Right cardiac atrium (tissue), 5 donors: ENCODE results near the gene PPP1R12B. TPM values are rescaled to one million over a fixed set of nuclear protein-coding genes. Genes with fewer than 3 reads are reported as not detected.
"Not testable (repeated sequence)": the region's sequence is repeated elsewhere in the genome, so short reads cannot be mapped to it uniquely, and the experiment has no call there.

ENCODE experiments used
- ATAC-seq, 2 donors: fragments of 200-7000 bp; cut with Tn5 transposase; one replicate each; pipeline versions ENCODE4 v1.8.0 to v1.9.1; 2020; ENCODE audit warnings: moderate library complexity in 2 of 2, mild to moderate bottlenecking in 1 of 2
- DNase-seq, 3 donors: peaks; one replicate each; pipeline ENCODE4 v3.0.0-alpha.2; 2020
- H3K27ac ChIP-seq: one replicate; pipeline ENCODE4 v1.5.1; 2013; ENCODE audit warnings: mild to moderate bottlenecking, low read length, control low read depth, moderate library complexity
- H3K27me3 ChIP-seq: one replicate; pipeline ENCODE4 v1.6.1; 2013; ENCODE audit not compliant: control insufficient read depth, insufficient read depth
- H3K4me1 ChIP-seq: one replicate; pipeline ENCODE4 v1.6.1; 2013; ENCODE audit warnings: low read length; ENCODE audit not compliant: control insufficient read depth, insufficient read depth
- H3K4me3 ChIP-seq: one replicate; pipeline ENCODE4 v1.5.1; 2013; ENCODE audit warnings: low read length, control low read depth
- H3K9me3 ChIP-seq: one replicate; pipeline ENCODE4 v1.6.1; 2013; ENCODE audit warnings: low read length; ENCODE audit not compliant: control insufficient read depth
- WGBS: extraction: QIAGEN DNeasy Blood & Tissue Kit; methylation state at CpG from one replicate; pipeline ENCODE4 v1.1.7; 2013; 5-methylcytosine and 5-hydroxymethylcytosine counted together
- intact Hi-C, 4 donors: fragments of 100-400 bp; cut with DNase I; formaldehyde crosslinking; loops; one replicate each; pipeline versions ENCODE4 v1.11.0 to v1.14.0; 2022 to 2023
- polyA plus RNA-seq: library from polyadenylated mRNA; stranded (reverse); fragments of 200-250 nt; gene quantifications from one replicate; pipeline ENCODE4 v1.2.3, GENCODE V29; 2013
- total RNA-seq, 4 donors: library from RNA; stranded (reverse); fragmentation: NEBNext Ultra II Directional; extraction: Animal tissue kit (Norgen Biotek cat#: 25700); gene quantifications; one replicate each; pipeline ENCODE4 v1.2.1, GENCODE V29; 2021
- donor health status: healthy with polysubstance abuse.
- donor health status: DM: no; HTN: yes; CAD: no.
- donor health status: DM: no; HTN: no; CAD: no.
- donor health status: DM: no; HTN: yes; CAD: no; lungs with severe emphysema.
- donor health status: DM: yes; HTN: yes; CAD: no.

The PPP1R12B gene
- total and polyA plus RNA-seq, 5 donors, result 182 to 741 (median 592) TPM

GRCh38 chr1:202405928-202406327 lies 57.4 kb downstream of the PPP1R12B start:
- WGBS, result 94% methylated on average over 1 of the region's 1 CpG
- Histone ChIP-seq H3K4me1 (peaks cover 2% of the 10 kb centered on the region), H3K4me3 (no peak overlapping the region), H3K27ac (peak overlapping the region; percentile 81), H3K27me3 (no peaks in the 10 kb centered on the region), H3K9me3 (no peaks in the 10 kb centered on the region)
- intact Hi-C loops, result loop anchor here in 1 of 4 donors (10.0 kb wide), 1 partner anchor 51 kb away; no protein-coding TSS in a partner anchor
- DNase-seq, result no peak
- peak in 1 of 2 donors; percentile 30 for ATAC-seq

DNA sequence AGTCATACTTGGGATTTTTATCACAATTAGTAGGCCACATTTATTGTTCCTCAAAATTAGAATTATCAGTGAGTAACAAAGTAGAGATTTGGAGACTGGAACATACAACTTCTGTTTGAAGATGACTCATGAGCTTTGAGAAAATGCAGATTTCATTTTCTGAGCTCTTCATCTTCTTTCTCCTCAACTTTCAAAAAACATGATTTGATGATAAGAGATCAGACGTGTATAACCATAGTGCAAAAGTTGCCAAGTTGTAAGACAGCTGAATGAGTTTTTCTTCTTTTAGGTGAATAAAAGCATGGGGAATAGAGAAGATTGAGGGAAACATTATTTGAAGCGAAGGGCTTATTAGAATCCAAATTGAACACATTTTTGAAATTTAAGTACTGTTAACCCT lies 58.4 kb downstream of the PPP1R12B start:
- intact Hi-C loops, result loop anchor here in 1 of 4 donors (10.0 kb wide), 1 partner anchor 52 kb away; no protein-coding TSS in a partner anchor
- not testable (repeated sequence) for H3K4me1 ChIP-seq, H3K4me3 ChIP-seq, DNase-seq, H3K9me3 ChIP-seq, H3K27me3 ChIP-seq, ATAC-seq, H3K27ac ChIP-seq
- 54% methylated on average over 2 of the region's 2 CpGs for WGBS

GRCh38 chr1:202407378-202407777 lies 58.9 kb downstream of the PPP1R12B start:
- peak; percentile 72 to 82 for ATAC-seq
- not testable (repeated sequence) for H3K27me3 ChIP-seq, H3K27ac ChIP-seq, H3K9me3 ChIP-seq, H3K4me3 ChIP-seq, H3K4me1 ChIP-seq
- 60% methylated on average over 2 of the region's 2 CpGs for WGBS
- intact Hi-C loops, result loop anchor here in 1 of 4 donors (10.0 kb wide), 1 partner anchor 53 kb away; no protein-coding TSS in a partner anchor
- peak in 1 of 3 donors; percentile 22 for DNase-seq

- H3K4me3 ChIP-seq, H3K9me3 ChIP-seq, H3K27me3 ChIP-seq, intact Hi-C loops, H3K4me1 ChIP-seq, DNase-seq: not testable (repeated sequence)
- 63% methylated on average over 2 of the region's 2 CpGs for WGBS
- ATAC-seq, result peak; percentile 52 to 55
- H3K27ac ChIP-seq, result peak overlapping the region; percentile 75
Measured at GRCh38 chr1:202410251-202410650, 61.8 kb downstream of the PPP1R12B start.

DNA sequence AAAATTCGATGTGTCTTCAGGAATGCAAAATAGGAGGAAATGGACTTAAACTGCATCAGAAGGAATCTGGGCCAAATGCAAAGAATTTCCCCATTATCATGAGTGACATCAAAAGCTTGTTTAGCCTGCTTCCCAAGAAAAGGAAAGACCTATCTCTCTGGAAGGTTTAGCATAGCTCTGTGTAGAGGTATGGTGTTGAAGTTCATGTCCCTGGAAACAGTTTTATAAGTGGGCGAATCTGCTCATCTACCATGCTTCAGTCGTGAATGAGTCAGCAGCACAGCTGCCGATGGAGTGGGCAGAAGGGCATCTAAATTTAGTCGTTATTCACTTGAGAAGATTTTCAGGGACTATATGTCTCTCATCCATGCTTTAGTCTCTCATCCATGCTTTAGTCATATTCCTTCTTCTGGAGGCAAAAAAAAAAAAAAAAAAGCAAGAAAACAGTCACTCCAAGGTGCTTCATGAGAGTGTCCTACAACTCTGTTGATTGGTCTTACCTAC lies 62.4 kb downstream of the PPP1R12B start:
- 34% methylated on average over 5 of the region's 5 CpGs for WGBS
- H3K4me3 ChIP-seq, H3K27me3 ChIP-seq, H3K9me3 ChIP-seq, DNase-seq, intact Hi-C loops, H3K4me1 ChIP-seq: not testable (repeated sequence)
- H3K27ac ChIP-seq, result peak overlapping the region; percentile 45
- ATAC-seq, result peak; percentile 65 to 67

DNA sequence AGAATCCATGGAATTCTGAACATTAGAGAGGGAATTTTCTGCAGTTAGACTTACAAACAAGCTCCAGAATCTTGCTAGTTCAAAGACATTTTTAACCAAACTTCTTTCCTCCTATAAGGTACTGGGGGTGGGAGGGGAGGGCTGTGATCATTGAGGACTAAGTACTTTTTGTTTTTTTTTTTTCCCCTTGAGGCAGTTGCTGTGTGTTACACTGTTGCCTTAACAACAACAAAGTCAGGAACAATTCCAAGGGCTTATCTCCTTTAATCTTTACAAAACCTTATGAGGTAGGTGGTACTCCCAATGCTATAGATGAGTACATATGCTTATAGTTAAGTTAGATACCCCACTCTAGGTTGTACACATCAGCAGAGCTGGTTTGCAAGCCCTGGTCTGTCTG lies 62.9 kb downstream of the PPP1R12B start:
- Histone ChIP-seq H3K27ac (peak overlapping the region; percentile 72), H3K4me1 (peaks cover 1% of the 10 kb centered on the region), H3K27me3 (no peaks in the 10 kb centered on the region), H3K9me3 (no peaks in the 10 kb centered on the region), H3K4me3 (no peak overlapping the region)
- ATAC-seq (no peak), DNase-seq (no peak)
- intact Hi-C loops, result no loop called here

GRCh38 chr1:202412421-202412820 lies 63.9 kb downstream of the PPP1R12B start:
- DNase-seq, intact Hi-C loops, H3K4me1 ChIP-seq, H3K27ac ChIP-seq, H3K9me3 ChIP-seq, H3K27me3 ChIP-seq, H3K4me3 ChIP-seq: not testable (repeated sequence)
- 30% methylated on average over 3 of the region's 3 CpGs for WGBS
- ATAC-seq, result peak; percentile 45 to 49

- intact Hi-C loops, result no loop called here
- Histone ChIP-seq H3K4me1 (peaks cover 4% of the 10 kb centered on the region), H3K9me3 (no peaks in the 10 kb centered on the region), H3K27ac (no peak overlapping the region), H3K4me3 (no peak overlapping the region), H3K27me3 (no peaks in the 10 kb centered on the region)
- no peak for DNase-seq
- ATAC-seq, result no peak
- WGBS, result 27% methylated on average over 1 of the region's 1 CpG
Measured at GRCh38 chr1:202416641-202417040, 68.1 kb downstream of the PPP1R12B start.

DNA sequence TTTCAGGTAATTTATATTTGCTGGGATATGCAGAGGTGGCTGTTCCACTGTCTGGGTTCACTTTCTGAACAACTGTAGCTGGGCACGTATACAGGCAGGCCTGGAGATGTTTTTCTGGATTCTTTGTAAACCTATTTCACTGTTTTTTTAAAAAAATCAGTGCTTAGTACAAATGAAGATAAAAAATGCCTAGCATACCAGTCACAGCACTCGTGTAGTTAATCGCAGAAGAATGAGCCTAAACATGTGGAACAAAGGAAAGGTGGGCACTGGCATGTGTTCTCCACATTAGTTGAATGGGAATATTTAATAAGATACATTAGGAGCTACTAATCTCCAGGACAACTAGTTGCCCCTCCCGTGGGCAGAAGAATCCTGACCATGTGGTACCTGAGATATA lies 68.6 kb downstream of the PPP1R12B start:
- H3K27me3 ChIP-seq, H3K27ac ChIP-seq, intact Hi-C loops, H3K9me3 ChIP-seq, H3K4me1 ChIP-seq, DNase-seq, ATAC-seq, H3K4me3 ChIP-seq: not testable (repeated sequence)
- 67% methylated on average over 4 of the region's 4 CpGs for WGBS

DNA sequence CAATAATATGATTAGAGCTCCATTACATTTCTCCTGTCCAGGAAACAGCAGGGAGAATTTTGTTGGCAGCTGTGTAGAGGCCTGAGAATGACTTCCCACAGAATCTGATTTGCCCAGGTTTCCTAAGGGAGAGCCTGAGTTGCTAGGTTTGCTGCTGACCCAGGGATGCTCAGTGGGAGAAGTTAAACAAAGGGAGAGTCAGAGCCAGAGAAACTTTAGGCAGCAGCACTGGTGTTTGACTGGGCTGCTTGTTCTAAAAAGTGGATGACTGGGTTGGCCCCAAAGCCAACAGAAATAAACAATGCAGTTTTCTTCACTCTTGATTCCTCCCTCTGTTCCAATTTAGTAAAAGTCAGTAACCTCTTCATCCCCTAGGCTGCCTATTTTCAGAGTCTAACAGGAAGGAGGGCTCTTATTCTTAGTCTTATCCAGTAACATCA lies 69.3 kb downstream of the PPP1R12B start:
- DNase-seq, H3K27ac ChIP-seq, H3K4me1 ChIP-seq, H3K9me3 ChIP-seq, H3K4me3 ChIP-seq, H3K27me3 ChIP-seq, intact Hi-C loops: not testable (repeated sequence)
- ATAC-seq, result peak in 1 of 2 donors; percentile 46

DNA sequence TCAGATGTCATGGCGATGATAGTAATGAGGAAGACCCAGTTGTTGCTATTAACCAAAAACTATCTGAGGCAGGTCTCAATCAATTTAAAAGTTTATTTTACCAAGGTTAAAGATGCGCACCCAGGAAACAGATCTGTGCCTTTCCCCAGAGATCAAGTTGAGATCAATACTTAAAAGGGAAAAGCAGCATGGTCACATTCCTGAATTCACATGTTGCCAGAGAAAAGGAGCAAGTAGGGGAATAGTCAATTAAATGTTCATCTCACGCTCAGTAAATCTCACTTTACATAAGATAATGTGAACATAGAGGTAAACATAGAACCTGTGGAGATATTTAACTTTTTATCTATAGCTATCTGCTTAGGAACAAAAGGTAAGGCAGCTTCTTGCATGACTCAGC lies 71.2 kb downstream of the PPP1R12B start:
- H3K4me3 ChIP-seq, DNase-seq, intact Hi-C loops, H3K27me3 ChIP-seq, H3K9me3 ChIP-seq, H3K27ac ChIP-seq, ATAC-seq, H3K4me1 ChIP-seq: not testable (repeated sequence)
- 97% methylated on average over 3 of the region's 3 CpGs for WGBS
